Nephron (organoid): ENCODE results near the gene TTLL11.
A peak's percentile ranks its signal among the peaks of the same experiment; 100 is the strongest.

Source experiments
- H3K27ac Mint-ChIP-seq, 3 experiments: 2 replicates each; pipeline ENCODE4 v1.8.0; 2020; ENCODE audit warnings: mixed read lengths in 3 of 3, mild to moderate bottlenecking in 2 of 3, moderate library complexity in 1 of 3
- H3K27me3 Mint-ChIP-seq: 2 replicates; pipeline ENCODE4 v1.8.0; 2021; ENCODE audit warnings: low read depth, mild to moderate bottlenecking, moderate library complexity, mixed read lengths
- H3K36me3 Mint-ChIP-seq: 2 replicates; pipeline ENCODE4 v1.8.0; 2020; ENCODE audit warnings: low read depth, mixed read lengths
- H3K4me1 Mint-ChIP-seq: 2 replicates; pipeline ENCODE4 v1.8.0; 2020; ENCODE audit warnings: mixed read lengths
- H3K4me3 Mint-ChIP-seq, 3 experiments: 2 replicates each; pipeline ENCODE4 v1.8.0; 2020; ENCODE audit warnings: mild to moderate bottlenecking in 3 of 3, mixed read lengths in 3 of 3, moderate library complexity in 2 of 3
- H3K9me3 Mint-ChIP-seq: 2 replicates; pipeline ENCODE4 v1.8.0; 2020; ENCODE audit warnings: mixed read lengths
- TF ChIP-seq, protein P1 (sequence below), 3 experiments: fragments of 200-600 bp; sonication (generic); IDR thresholded peaks; one replicate each; pipeline ENCODE4 v1.5.0; 2021; ENCODE audit warnings: antibody characterized with exemption in 3 of 3; ENCODE audit not compliant: unreplicated experiment in 3 of 3

TTLL11 gene

DNA sequence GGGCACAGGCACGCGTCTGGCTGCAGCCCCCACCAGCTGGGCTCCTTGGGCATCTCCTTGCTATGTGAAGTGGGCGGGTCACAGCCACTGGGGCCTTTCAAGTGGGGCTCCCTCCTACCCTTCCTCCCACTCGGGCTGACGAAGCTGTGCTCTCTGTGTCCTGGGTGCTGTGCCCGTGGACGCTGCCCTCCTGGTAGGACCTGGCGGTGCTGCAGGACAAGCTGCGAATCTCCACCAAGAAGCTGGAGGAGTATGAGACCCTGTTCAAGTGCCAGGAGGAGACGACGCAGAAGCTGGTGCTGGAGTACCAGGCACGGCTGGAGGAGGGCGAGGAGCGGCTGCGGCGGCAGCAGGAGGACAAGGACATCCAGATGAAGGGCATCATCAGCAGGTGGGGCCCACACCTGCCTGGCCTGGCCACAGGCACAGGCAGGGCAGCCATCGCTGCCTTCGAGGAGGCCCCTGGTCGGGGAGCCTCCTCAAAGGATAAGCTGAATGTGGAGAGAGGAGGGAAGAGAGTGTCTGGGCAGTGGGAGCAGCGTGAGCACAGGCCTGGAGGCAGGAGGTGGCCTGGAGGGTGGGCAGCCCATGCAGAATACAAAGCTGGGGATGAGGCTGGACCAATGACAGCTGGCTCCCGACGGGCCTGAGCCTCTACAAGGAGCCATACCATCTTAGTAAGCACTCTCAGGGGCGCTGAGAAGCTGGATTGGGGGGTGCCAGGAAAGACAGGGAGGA lies 316.9 kb downstream of the TTLL11 start:
- Mint-ChIP-seq H3K27me3 (no peaks in the 10 kb centered on the region), H3K4me1 (peaks cover 32% of the 10 kb centered on the region), H3K9me3 (peaks cover 10% of the 10 kb centered on the region), H3K4me3 (no peak overlapping the region), H3K36me3 (peaks cover 80% of the 10 kb centered on the region), H3K27ac (no peak overlapping the region)
- TF ChIP-seq, protein P1, sequence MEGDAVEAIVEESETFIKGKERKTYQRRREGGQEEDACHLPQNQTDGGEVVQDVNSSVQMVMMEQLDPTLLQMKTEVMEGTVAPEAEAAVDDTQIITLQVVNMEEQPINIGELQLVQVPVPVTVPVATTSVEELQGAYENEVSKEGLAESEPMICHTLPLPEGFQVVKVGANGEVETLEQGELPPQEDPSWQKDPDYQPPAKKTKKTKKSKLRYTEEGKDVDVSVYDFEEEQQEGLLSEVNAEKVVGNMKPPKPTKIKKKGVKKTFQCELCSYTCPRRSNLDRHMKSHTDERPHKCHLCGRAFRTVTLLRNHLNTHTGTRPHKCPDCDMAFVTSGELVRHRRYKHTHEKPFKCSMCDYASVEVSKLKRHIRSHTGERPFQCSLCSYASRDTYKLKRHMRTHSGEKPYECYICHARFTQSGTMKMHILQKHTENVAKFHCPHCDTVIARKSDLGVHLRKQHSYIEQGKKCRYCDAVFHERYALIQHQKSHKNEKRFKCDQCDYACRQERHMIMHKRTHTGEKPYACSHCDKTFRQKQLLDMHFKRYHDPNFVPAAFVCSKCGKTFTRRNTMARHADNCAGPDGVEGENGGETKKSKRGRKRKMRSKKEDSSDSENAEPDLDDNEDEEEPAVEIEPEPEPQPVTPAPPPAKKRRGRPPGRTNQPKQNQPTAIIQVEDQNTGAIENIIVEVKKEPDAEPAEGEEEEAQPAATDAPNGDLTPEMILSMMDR (IDR thresholded peaks at IDR 0.05; ENCODE audit: unreplicated experiment in 3 of 3) = no peak

DNA sequence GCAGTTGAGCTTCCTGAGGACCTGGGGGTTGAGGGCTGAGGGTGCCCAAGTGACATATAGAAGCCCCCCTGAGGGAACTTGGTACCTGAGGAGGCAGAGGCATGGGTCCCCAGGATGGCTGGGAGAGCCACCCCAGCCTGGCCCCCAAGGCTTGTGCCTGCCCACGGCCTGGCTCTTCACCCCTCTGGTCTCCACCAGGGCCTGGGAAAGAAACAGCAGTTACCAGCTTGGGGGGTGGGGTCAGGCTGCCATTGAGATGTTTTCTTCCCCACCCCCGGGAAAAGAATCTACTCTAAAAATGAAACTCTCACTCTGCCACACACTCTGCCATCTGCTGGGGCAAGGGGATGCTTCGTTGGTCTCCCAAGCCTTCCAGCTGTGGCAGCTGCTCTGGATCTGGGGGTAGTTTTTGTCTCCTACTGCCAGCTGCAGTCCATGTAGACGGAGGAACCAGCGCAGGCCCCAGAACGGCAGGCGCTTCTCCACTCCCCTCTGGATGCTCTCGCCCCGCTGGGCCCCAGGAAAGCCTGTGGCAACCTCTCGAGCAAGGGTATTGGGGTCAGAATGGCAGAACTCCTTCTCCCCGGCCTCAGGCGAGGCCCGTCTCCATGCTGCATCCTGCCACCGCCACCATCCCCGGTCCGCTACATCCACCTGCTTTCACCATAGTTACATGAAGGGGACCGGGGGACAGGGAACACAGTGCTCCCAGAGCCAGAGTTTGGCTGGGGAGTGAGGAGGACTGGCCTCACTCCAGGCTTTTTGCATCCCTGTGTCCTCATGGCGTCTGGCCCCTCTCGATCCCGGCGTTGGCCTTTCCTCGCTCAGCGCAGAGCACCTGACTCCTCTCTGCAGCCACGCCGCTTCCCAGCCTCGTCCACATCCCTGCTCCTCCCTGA lies 318.1 kb downstream of the TTLL11 start:
- Mint-ChIP-seq H3K36me3 (peaks cover 76% of the 10 kb centered on the region), H3K9me3 (peaks cover 10% of the 10 kb centered on the region), H3K4me1 (peaks cover 28% of the 10 kb centered on the region), H3K27me3 (no peaks in the 10 kb centered on the region), H3K4me3 (no peak overlapping the region), H3K27ac (peak overlapping the region in 1 of 3 experiments; percentile 15)
- TF ChIP-seq, protein P1 (IDR thresholded peaks at IDR 0.05; ENCODE audit: unreplicated experiment in 3 of 3) = no peak

DNA sequence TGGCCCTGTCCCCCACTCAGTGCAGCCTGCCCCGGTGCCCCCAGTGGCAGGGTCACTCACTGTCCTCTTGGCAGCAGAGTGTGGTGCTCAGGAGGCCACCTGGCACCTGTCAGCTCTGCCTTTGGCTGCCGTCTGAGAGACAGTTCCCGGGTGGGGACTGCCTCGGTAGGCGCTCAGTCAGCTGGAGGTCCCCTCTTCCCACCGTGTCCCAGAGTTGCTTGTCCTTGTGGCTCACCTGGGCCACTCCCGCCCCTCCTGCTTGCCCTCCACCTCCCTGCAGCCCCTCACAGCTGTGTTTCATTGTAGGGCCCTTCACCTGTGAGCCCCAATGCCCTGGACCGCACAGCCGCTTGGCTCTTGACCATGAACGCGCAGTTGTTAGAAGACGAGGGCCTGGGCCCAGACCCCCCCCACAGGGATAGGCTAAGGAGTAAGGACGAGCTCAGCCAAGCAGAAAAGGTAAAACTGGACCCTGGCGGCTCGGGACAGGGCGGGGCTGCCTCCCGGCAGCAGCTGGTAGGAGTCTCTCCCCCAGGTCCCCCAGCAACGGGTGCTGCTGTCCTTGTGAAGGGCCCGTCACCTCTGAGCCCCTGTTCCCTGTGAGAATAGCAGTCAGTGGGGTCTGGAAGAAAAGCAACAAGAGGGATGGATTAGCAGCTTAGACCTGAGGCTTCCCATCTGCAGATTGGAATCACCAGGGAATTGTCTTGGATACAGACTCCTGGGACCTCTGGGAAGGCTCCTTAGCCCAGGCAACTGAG lies 319.0 kb downstream of the TTLL11 start:
- H3K4me1 Mint-ChIP-seq = peaks cover 20% of the 10 kb centered on the region
- peaks cover 10% of the 10 kb centered on the region for H3K9me3 Mint-ChIP-seq
- H3K36me3 Mint-ChIP-seq = peaks cover 74% of the 10 kb centered on the region
- no peak overlapping the region for H3K27ac Mint-ChIP-seq
- H3K4me3 Mint-ChIP-seq = no peak overlapping the region
- no peaks in the 10 kb centered on the region for H3K27me3 Mint-ChIP-seq
- TF ChIP-seq, protein P1 (IDR thresholded peaks at IDR 0.05; ENCODE audit: unreplicated experiment in 3 of 3) = no peak

DNA sequence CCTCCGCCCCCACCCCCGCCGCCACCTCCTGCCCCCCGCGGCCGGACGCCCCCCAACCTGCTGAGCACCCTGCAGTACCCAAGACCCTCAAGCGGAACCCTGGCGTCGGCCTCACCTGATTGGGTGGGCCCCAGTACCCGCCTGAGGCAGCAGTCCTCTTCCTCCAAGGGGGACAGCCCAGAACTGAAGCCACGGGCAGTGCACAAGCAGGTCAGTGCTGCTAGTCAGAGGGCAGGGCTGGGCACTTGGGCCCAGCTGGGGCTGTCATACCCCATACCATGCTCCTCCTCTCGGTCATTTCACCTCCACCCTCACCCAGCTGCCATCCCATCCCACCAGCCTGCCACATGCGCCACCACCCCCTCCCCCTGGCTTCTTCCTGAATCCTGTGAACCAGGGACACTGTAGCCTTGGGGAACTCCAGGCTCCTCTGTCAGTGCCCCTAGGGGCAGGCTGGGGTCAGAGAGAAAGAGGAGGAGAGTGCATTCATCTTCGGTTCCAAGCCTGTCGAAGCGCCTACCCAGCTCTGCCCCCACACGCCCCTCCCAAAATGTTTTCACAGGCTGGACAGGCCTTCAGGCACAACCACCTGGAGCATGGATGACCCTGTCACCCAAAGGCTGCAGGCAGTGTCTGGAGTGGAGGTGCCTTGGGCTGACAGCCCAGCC lies 319.7 kb downstream of the TTLL11 start:
- no peak overlapping the region for H3K4me3 Mint-ChIP-seq
- peaks cover 5% of the 10 kb centered on the region for H3K9me3 Mint-ChIP-seq
- TF ChIP-seq, protein P1 (IDR thresholded peaks at IDR 0.05; ENCODE audit: unreplicated experiment in 3 of 3) = no peak
- H3K27ac Mint-ChIP-seq = no peak overlapping the region
- no peaks in the 10 kb centered on the region for H3K27me3 Mint-ChIP-seq
- H3K4me1 Mint-ChIP-seq = peaks cover 13% of the 10 kb centered on the region
- H3K36me3 Mint-ChIP-seq = peaks cover 72% of the 10 kb centered on the region

DNA sequence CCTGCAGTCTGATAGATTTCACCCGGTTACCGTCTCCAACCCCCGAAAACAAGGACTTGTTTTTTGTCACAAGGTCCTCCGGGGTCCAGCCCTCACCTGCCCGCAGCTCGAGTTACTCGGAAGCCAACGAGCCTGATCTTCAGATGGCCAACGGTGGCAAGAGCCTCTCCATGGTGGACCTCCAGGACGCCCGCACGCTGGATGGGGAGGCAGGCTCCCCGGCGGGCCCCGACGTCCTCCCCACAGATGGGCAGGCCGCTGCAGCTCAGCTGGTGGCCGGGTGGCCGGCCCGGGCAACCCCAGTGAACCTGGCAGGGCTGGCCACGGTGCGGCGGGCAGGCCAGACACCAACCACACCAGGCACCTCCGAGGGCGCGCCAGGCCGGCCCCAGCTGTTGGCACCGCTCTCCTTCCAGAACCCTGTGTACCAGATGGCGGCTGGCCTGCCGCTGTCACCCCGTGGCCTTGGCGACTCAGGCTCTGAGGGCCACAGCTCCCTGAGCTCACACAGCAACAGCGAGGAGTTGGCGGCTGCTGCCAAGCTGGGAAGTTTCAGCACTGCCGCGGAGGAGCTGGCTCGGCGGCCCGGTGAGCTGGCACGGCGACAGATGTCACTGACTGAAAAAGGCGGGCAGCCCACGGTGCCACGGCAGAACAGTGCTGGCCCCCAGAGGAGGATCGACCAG lies 320.4 kb downstream of the TTLL11 start:
- peaks cover 11% of the 10 kb centered on the region for H3K4me1 Mint-ChIP-seq
- no peak overlapping the region for H3K4me3 Mint-ChIP-seq
- TF ChIP-seq, protein P1 (IDR thresholded peaks at IDR 0.05; ENCODE audit: unreplicated experiment in 3 of 3) = no peak
- H3K27ac Mint-ChIP-seq = no peak overlapping the region
- no peaks in the 10 kb centered on the region for H3K27me3 Mint-ChIP-seq
- H3K36me3 Mint-ChIP-seq = peaks cover 71% of the 10 kb centered on the region
- peaks cover under 1% of the 10 kb centered on the region for H3K9me3 Mint-ChIP-seq
